ENCODE data around the gene ZNF195.
"Not testable (repeated sequence)": the region's sequence is repeated elsewhere in the genome, so short reads cannot be mapped to it uniquely, and the experiment has no call there.

Gene ZNF195

GRCh38 chr11:3346587-3346986 is 32.4 kb downstream of the ZNF195 start:
- DNase-seq, result no peak

GRCh38 chr11:3345736-3346135 is 33.2 kb downstream of the ZNF195 start:
- no peak for DNase-seq

GRCh38 chr11:3344327-3345174 is 34.4 kb downstream of the ZNF195 start:
- no peak for DNase-seq

- no peak for DNase-seq
Measured at GRCh38 chr11:3342709-3343108, 36.2 kb downstream of the ZNF195 start.

GRCh38 chr11:3341298-3341697 is 37.6 kb downstream of the ZNF195 start:
- DNase-seq, result peak; percentile 59

- DNase-seq, result no peak
Measured at GRCh38 chr11:3340025-3340424, 38.9 kb downstream of the ZNF195 start.

GRCh38 chr11:3339340-3339624 is 39.7 kb downstream of the ZNF195 start:
- no peak for DNase-seq

- DNase-seq, result no peak
Measured at GRCh38 chr11:3338569-3339339, 40.2 kb downstream of the ZNF195 start.

GRCh38 chr11:3336420-3336819 is 42.5 kb downstream of the ZNF195 start:
- DNase-seq, result not testable (repeated sequence)

- DNase-seq, result not testable (repeated sequence)
Measured at GRCh38 chr11:3333157-3333556, 45.8 kb downstream of the ZNF195 start.

- DNase-seq, result not testable (repeated sequence)
Measured at GRCh38 chr11:3331078-3331477, 47.9 kb downstream of the ZNF195 start.

GRCh38 chr11:3330064-3330463 is 48.9 kb downstream of the ZNF195 start:
- not testable (repeated sequence) for DNase-seq

GRCh38 chr11:3328503-3328902 is 50.4 kb downstream of the ZNF195 start:
- not testable (repeated sequence) for DNase-seq

GRCh38 chr11:3326450-3326849 is 52.5 kb downstream of the ZNF195 start:
- DNase-seq, result not testable (repeated sequence)

- not testable (repeated sequence) for DNase-seq
Measured at GRCh38 chr11:3324724-3325123, 54.2 kb downstream of the ZNF195 start.
